PC-3 (cell line): ENCODE data around the gene DKK3. TPM values are rescaled to one million over a fixed set of nuclear protein-coding genes. Genes with fewer than 3 reads are reported as not detected.
A peak's percentile ranks its signal among the peaks of the same experiment; 100 is the strongest.

ENCODE experiments used
- ATAC-seq: fragments of 200-7000 bp; cut with Tn5 transposase; 2 replicates; pipeline ENCODE4 v1.9.1; 2020; ENCODE audit warnings: mild to moderate bottlenecking, moderate library complexity
- BruUV-seq: library from RNA; stranded (reverse); fragments of 400-500 nt; replicated peaks from 2 replicates; lab custom pipeline; 2021; lab: Mats Ljungman, UMichigan
- CTCF ChIA-PET: fragments of 300-600 bp; sonication (Branson Sonifier 250); formaldehyde crosslinking; loops from one replicate; lab custom pipeline; 2022; ENCODE audit warnings: antibody characterized with exemption; lab: Charles Lee
- POLR2A ChIA-PET: fragments of 300-600 bp; sonication (Branson Sonifier 250); formaldehyde crosslinking; loops from one replicate; lab custom pipeline; 2022; ENCODE audit warnings: antibody characterized with exemption; ENCODE audit not compliant: unreplicated experiment; lab: Charles Lee
- DNase-seq: peaks from one replicate; pipeline ENCODE4 v3.0.0-alpha.2; 2015
- H2AFZ ChIP-seq: fragments of 300-600 bp; sonication (generic); 2 replicates; pipeline ENCODE4 v1.6.0; 2016; ENCODE audit warnings: antibody characterized with exemption, low read length
- H3F3A ChIP-seq: fragments of 300-600 bp; sonication (generic); one replicate; pipeline ENCODE4 v1.6.0; 2017; ENCODE audit warnings: antibody characterized with exemption, low read length, control low read depth, mild to moderate bottlenecking; ENCODE audit not compliant: unreplicated experiment
- H3K27ac ChIP-seq: fragments of 300-600 bp; sonication (generic); 2 replicates; pipeline ENCODE4 v1.5.1; 2016; ENCODE audit warnings: mild to moderate bottlenecking, low read length
- H3K27me3 ChIP-seq: fragments of 300-600 bp; sonication (generic); 2 replicates; pipeline ENCODE4 v1.6.1; 2016; ENCODE audit warnings: low read length, mixed read lengths
- H3K36me3 ChIP-seq: fragments of 300-600 bp; sonication (generic); 2 replicates; pipeline ENCODE4 v1.6.1; 2016; ENCODE audit warnings: low read depth, mixed run types, low read length, mixed read lengths
- H3K4me1 ChIP-seq: fragments of 300-600 bp; sonication (generic); 2 replicates; pipeline ENCODE4 v1.5.1; 2016; ENCODE audit warnings: low read length; ENCODE audit not compliant: insufficient read depth
- H3K4me2 ChIP-seq: fragments of 300-600 bp; sonication (generic); 2 replicates; pipeline ENCODE4 v1.6.0; 2016; ENCODE audit warnings: low read length
- H3K4me3 ChIP-seq: fragments of 300-600 bp; sonication (generic); 2 replicates; pipeline ENCODE4 v1.5.1; 2016; ENCODE audit warnings: mild to moderate bottlenecking, low read length, mixed read lengths
- H3K79me2 ChIP-seq: fragments of 300-600 bp; sonication (generic); 2 replicates; pipeline ENCODE4 v1.6.1; 2017; ENCODE audit warnings: low read length, mixed read lengths
- H3K9ac ChIP-seq: fragments of 300-600 bp; sonication (generic); 2 replicates; pipeline ENCODE4 v1.6.0; 2016; ENCODE audit warnings: mild to moderate bottlenecking, low read length
- H3K9me2 ChIP-seq: fragments of 300-600 bp; sonication (generic); replicated peaks from 2 replicates; pipeline ENCODE4 v1.6.1; 2016; ENCODE audit warnings: mixed run types, low read length, mixed read lengths
- H3K9me3 ChIP-seq: fragments of 300-600 bp; sonication (generic); 2 replicates; pipeline ENCODE4 v1.6.1; 2016; ENCODE audit warnings: low read length, mixed read lengths
- H4K20me1 ChIP-seq: fragments of 300-600 bp; sonication (generic); 2 replicates; pipeline ENCODE4 v1.6.1; 2016; ENCODE audit warnings: low read length, mixed read lengths
- CTCF ChIP-seq: fragments of 300-600 bp; sonication (generic); conservative IDR thresholded peaks from 2 replicates; pipeline ENCODE4 v1.5.1; 2017; ENCODE audit warnings: antibody characterized with exemption, low read depth, mild to moderate bottlenecking, low read length
- EZH2 ChIP-seq: fragments of 300-600 bp; sonication (generic); IDR thresholded peaks from one replicate; pipeline ENCODE4 v1.6.1; 2017; ENCODE audit warnings: antibody characterized with exemption, mild to moderate bottlenecking, low read length; ENCODE audit not compliant: unreplicated experiment
- EZH2phosphoT487 ChIP-seq: fragments of 300-600 bp; sonication (generic); IDR thresholded peaks from 2 replicates; pipeline ENCODE4 v1.6.1; 2018; ENCODE audit warnings: mild to moderate bottlenecking, antibody characterized with exemption, low read length, borderline replicate concordance
- intact Hi-C: fragments of 100-400 bp; cut with micrococcal nuclease; formaldehyde crosslinking; loops from 2 replicates; pipeline ENCODE4 v1.9.0; 2023
- total RNA-seq: library from RNA; depleted of rRNA; stranded (reverse); fragments of >200 nt; gene quantifications from 2 replicates; pipeline ENCODE4 v1.2.3, GENCODE V29; 2014

DKK3 gene
- total RNA-seq, 1 experiment from 2014 or later = 0.07 TPM

- TF ChIP-seq EZH2 (no peak), CTCF (no peak), EZH2phosphoT487 (no peak)
- H3K27ac ChIP-seq = no peak overlapping the region
- no peaks in the 10 kb centered on the region for H3K9me2 ChIP-seq
- H3K36me3 ChIP-seq = peaks cover 28% of the 10 kb centered on the region; the same call in 1 of the 2 replicates
- H3F3A ChIP-seq = no peaks in the 10 kb centered on the region
- ATAC-seq (peak; percentile 55; the same call in 1 of the 2 replicates), DNase-seq (no peak)
- H3K9me3 ChIP-seq = no peaks in the 10 kb centered on the region
- H3K79me2 ChIP-seq = peaks cover 3% of the 10 kb centered on the region; the same call in 1 of the 2 replicates
- no TSS peak for BruUV-seq
- ChIA-PET POLR2A (interaction anchor here (0.6 kb wide), 1 partner anchor 1141 kb away, joined by 32 read pairs; the partner anchor contains the start of gene EIF4G2), CTCF (no interaction called here)
- no peaks in the 10 kb centered on the region for H3K27me3 ChIP-seq
- intact Hi-C loops = no loop called here
- peaks cover 42% of the 10 kb centered on the region for H3K4me1 ChIP-seq
- no peak overlapping the region for H3K4me3 ChIP-seq
- no peak overlapping the region for H3K9ac ChIP-seq
- no peak overlapping the region for H2AFZ ChIP-seq
- no peaks in the 10 kb centered on the region for H4K20me1 ChIP-seq
- H3K4me2 ChIP-seq = no peak overlapping the region
Observed at GRCh38 chr11:11949482-11949881, 58.9 kb downstream of the DKK3 start.

- POLR2A ChIA-PET = no interaction called here
- Histone ChIP-seq H3K9me3 (no peaks in the 10 kb centered on the region), H3F3A (no peaks in the 10 kb centered on the region), H3K4me1 (peaks cover 42% of the 10 kb centered on the region), H3K4me2 (no peak overlapping the region), H3K36me3 (peaks cover 23% of the 10 kb centered on the region; the same call in 1 of the 2 replicates), H2AFZ (no peak overlapping the region), H3K9me2 (no peaks in the 10 kb centered on the region), H3K27me3 (no peaks in the 10 kb centered on the region), H3K9ac (no peak overlapping the region), H4K20me1 (no peaks in the 10 kb centered on the region), H3K4me3 (no peak overlapping the region), H3K27ac (no peak overlapping the region), H3K79me2 (peaks cover 3% of the 10 kb centered on the region; the same call in 1 of the 2 replicates)
- ATAC-seq (peak; percentile 67), DNase-seq (peak; percentile 45)
- no TSS peak for BruUV-seq
- CTCF ChIA-PET = no interaction called here
- TF ChIP-seq EZH2phosphoT487 = no peak
- TF ChIP-seq EZH2 = no peak
- no peak for TF ChIP-seq CTCF
- intact Hi-C loops = no loop called here
Observed at GRCh38 chr11:11948242-11948947, 60.0 kb downstream of the DKK3 start.

- Histone ChIP-seq H4K20me1 (no peaks in the 10 kb centered on the region), H3K9me2 (no peaks in the 10 kb centered on the region), H3K9ac (no peak overlapping the region), H2AFZ (no peak overlapping the region), H3K4me2 (no peak overlapping the region), H3K79me2 (peaks cover 3% of the 10 kb centered on the region; the same call in 1 of the 2 replicates), H3K4me1 (peaks cover 42% of the 10 kb centered on the region), H3K27ac (no peak overlapping the region), H3K27me3 (no peaks in the 10 kb centered on the region), H3K36me3 (peaks cover 25% of the 10 kb centered on the region; the same call in 1 of the 2 replicates), H3F3A (no peaks in the 10 kb centered on the region), H3K4me3 (no peak overlapping the region), H3K9me3 (no peaks in the 10 kb centered on the region)
- ChIA-PET CTCF (no interaction called here), POLR2A (interaction anchor here (0.6 kb wide), 1 partner anchor 7 kb away, joined by 4 read pairs; no protein-coding TSS in a partner anchor)
- DNase-seq = no peak
- intact Hi-C loops = no loop called here
- no peak for TF ChIP-seq CTCF
- TF ChIP-seq EZH2 = no peak
- TF ChIP-seq EZH2phosphoT487 = no peak
- BruUV-seq = no TSS peak
- no peak for ATAC-seq
Observed at GRCh38 chr11:11947825-11948224, 60.6 kb downstream of the DKK3 start.
